GM18526 (cell line): Measurements from ENCODE around the gene SLC6A12.

Experiments
- POLR2A ChIP-seq: IDR thresholded peaks from 3 replicates; pipeline ENCODE4 v1.6.1; 2011; ENCODE audit not compliant: insufficient read length; ENCODE audit errors: extremely low read depth

The SLC6A12 gene

GRCh38 chr12:214003-214741 lies at the start of gene SLC6A12:
Gene SLC6A12, minus strand, starts transcription at chr12:214157. Its CDS starts 4,171 bp downstream, at chr12:209986.
- no peak for TF ChIP-seq POLR2A

- no peak for TF ChIP-seq POLR2A
Measured at GRCh38 chr12:263574-263973, 49.6 kb upstream of the SLC6A12 start.

- no peak for TF ChIP-seq POLR2A
Measured at GRCh38 chr12:262817-263216, 48.9 kb upstream of the SLC6A12 start, which contains the start of gene SLC6A13. Gene SLC6A13, minus strand, starts transcription at chr12:262836. Its CDS starts 2,784 bp downstream, at chr12:260052.

- no peak for TF ChIP-seq POLR2A
Measured at GRCh38 chr12:262113-262512, 48.2 kb upstream of the SLC6A12 start.

- no peak for TF ChIP-seq POLR2A
Measured at GRCh38 chr12:257521-258321, 43.8 kb upstream of the SLC6A12 start.

GRCh38 chr12:256958-257357 lies 43.0 kb upstream of the SLC6A12 start:
- TF ChIP-seq POLR2A, result no peak

GRCh38 chr12:256225-256624 lies 42.3 kb upstream of the SLC6A12 start:
- no peak for TF ChIP-seq POLR2A

GRCh38 chr12:254912-255311 lies 41.0 kb upstream of the SLC6A12 start:
- no peak for TF ChIP-seq POLR2A

- no peak for TF ChIP-seq POLR2A
Measured at GRCh38 chr12:254039-254438, 40.1 kb upstream of the SLC6A12 start.

GRCh38 chr12:253116-253831 lies 39.3 kb upstream of the SLC6A12 start:
- no peak for TF ChIP-seq POLR2A

- no peak for TF ChIP-seq POLR2A
Measured at GRCh38 chr12:252636-253035, 38.7 kb upstream of the SLC6A12 start.

GRCh38 chr12:247271-247670 lies 33.3 kb upstream of the SLC6A12 start:
- no peak for TF ChIP-seq POLR2A

GRCh38 chr12:243381-243780 lies 29.4 kb upstream of the SLC6A12 start:
- no peak for TF ChIP-seq POLR2A

- no peak for TF ChIP-seq POLR2A
Measured at GRCh38 chr12:242496-242895, 28.5 kb upstream of the SLC6A12 start.

GRCh38 chr12:241266-241665 lies 27.3 kb upstream of the SLC6A12 start:
- no peak for TF ChIP-seq POLR2A

- TF ChIP-seq POLR2A, result no peak
Measured at GRCh38 chr12:240566-240965, 26.6 kb upstream of the SLC6A12 start.
